NT2/D1 (cell line): ENCODE results near the gene DUS1L.

Experiments used
- SUZ12 ChIP-seq: IDR thresholded peaks from 2 replicates; pipeline ENCODE4 v1.6.1; 2011; ENCODE audit not compliant: insufficient read length, insufficient read depth; ENCODE audit errors: extremely low read depth
- YY1 ChIP-seq: IDR thresholded peaks from 2 replicates; pipeline ENCODE4 v1.6.1; 2011; ENCODE audit not compliant: insufficient read length, insufficient read depth
- ZNF274 ChIP-seq: IDR thresholded peaks from 2 replicates; pipeline ENCODE4 v1.6.1; 2011; ENCODE audit warnings: mild to moderate bottlenecking, low read depth, low read length

DNA sequence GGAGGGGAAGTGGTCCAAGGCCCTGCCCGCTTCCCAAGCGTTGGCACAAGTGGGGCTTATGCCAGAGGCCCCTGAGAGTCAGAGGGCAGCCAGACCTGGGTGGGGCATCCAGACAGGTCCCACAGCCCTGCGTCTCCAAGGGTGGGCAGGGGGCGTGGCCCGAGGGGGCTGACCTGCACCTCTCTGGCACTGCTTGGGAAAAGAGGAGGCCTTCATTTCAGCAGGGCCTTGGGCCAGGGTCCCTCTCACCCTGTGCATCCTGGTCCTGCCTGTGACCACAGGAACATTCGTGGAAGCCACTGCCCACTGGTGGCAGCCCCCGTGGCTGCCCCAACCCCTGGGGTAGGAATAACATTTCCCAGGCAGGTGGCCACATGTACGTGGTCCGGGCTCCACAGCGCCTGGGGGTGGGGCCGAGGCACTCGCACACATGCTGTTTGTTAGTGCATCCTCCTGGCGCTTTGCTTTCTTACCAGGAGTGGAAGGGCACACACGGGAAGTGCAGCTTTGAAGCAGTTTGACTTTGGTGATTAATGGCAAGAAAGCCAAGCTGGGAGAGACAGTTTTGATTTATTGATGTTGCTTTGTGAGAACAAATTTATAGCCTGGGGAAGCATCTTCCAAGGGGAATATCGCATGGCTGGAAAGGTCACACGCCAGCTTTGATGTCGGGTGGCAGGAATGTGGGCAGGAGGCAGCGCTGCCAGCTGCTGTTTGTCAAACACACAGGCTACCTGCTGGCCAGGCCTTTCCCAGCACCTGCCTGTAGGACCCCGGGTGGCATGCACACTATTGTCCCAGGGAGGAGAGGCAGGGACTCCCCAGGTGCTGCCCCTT, 47.2 kb downstream of the DUS1L start:
- TF ChIP-seq YY1 (no peak), ZNF274 (no peak), SUZ12 (no peak)
